Measurements from ENCODE around the gene ATXN7.

The ATXN7 gene

GRCh38 chr3:63905731-63906620 lies 42.3 kb downstream of the ATXN7 start:
- DNase-seq, result no peak

- peak in 1 of 2 experiments; percentile 25 for DNase-seq
Measured at GRCh38 chr3:63908081-63908736, 44.5 kb downstream of the ATXN7 start.

- DNase-seq, result no peak
Measured at GRCh38 chr3:63908776-63909175, 45.1 kb downstream of the ATXN7 start.

GRCh38 chr3:63909431-63909830 lies 45.8 kb downstream of the ATXN7 start:
- DNase-seq, result no peak

- DNase-seq, result no peak
Measured at GRCh38 chr3:63910001-63910400, 46.3 kb downstream of the ATXN7 start.

- no peak for DNase-seq
Measured at GRCh38 chr3:63910891-63911290, 47.2 kb downstream of the ATXN7 start.

- DNase-seq, result peak in 1 of 2 experiments; percentile 25
Measured at GRCh38 chr3:63911509-63911872, 47.8 kb downstream of the ATXN7 start.

GRCh38 chr3:63911873-63912767 lies 48.5 kb downstream of the ATXN7 start, which contains the start of gene SCAANT1:
SCAANT1 (minus strand) TSS chr3:63912383.
- peak; percentile 74 to 77 for DNase-seq

GRCh38 chr3:63912768-63913588 lies 49.3 kb downstream of the ATXN7 start:
- DNase-seq, result no peak

GRCh38 chr3:63914312-63914711 lies 50.6 kb downstream of the ATXN7 start:
- no peak for DNase-seq

- no peak for DNase-seq
Measured at GRCh38 chr3:63918321-63918720, 54.7 kb downstream of the ATXN7 start.

- DNase-seq, result no peak
Measured at GRCh38 chr3:63920001-63920400, 56.3 kb downstream of the ATXN7 start.

GRCh38 chr3:63921741-63922482 lies 58.2 kb downstream of the ATXN7 start:
- DNase-seq, result peak; percentile 88 to 91

- no peak for DNase-seq
Measured at GRCh38 chr3:63922491-63923199, 59.0 kb downstream of the ATXN7 start.

GRCh38 chr3:63926309-63926708 lies 62.6 kb downstream of the ATXN7 start:
- no peak for DNase-seq

GRCh38 chr3:63927422-63928280 lies 64.0 kb downstream of the ATXN7 start:
- no peak for DNase-seq

GRCh38 chr3:63931290-63931689 lies 67.6 kb downstream of the ATXN7 start:
- peak in 1 of 2 experiments; percentile 14 for DNase-seq

GRCh38 chr3:63932509-63933212 lies 69.0 kb downstream of the ATXN7 start:
- no peak for DNase-seq

- peak; percentile 84 to 85 for DNase-seq
Measured at GRCh38 chr3:63933459-63933858, 69.8 kb downstream of the ATXN7 start.

Measured in Kasumi-1 (cell line).